HepG2 (cell line): ENCODE results near the gene PARP3. TPM values are rescaled to one million over a fixed set of nuclear protein-coding genes. Genes with fewer than 3 reads are reported as not detected.

Experiments
- ATAC-seq: fragments of 200-7000 bp; cut with Tn5 transposase; 3 replicates; pipeline ENCODE4 v1.9.1; 2020; ENCODE audit warnings: mild to moderate bottlenecking, moderate library complexity
- BruUV-seq: library from RNA; stranded (reverse); fragments of 400-500 nt; replicated peaks from 2 replicates; lab custom pipeline; 2021; lab: Mats Ljungman, UMichigan
- CTCF ChIA-PET: fragments of 300-600 bp; formaldehyde crosslinking; extraction: SDS; loops from one replicate; lab custom pipeline; 2021; ENCODE audit warnings: low total read pairs, inconsistent platforms, low intra/inter-chr PET ratio; lab: Yijun Ruan, JAX
- POLR2A ChIA-PET: fragments of 350-600 bp; sonication (Branson Sonifier 250); formaldehyde crosslinking; loops from one replicate; lab custom pipeline; 2020; ENCODE audit warnings: antibody characterized with exemption, inconsistent platforms; lab: Yijun Ruan, JAX
- DNase-seq: peaks from one replicate; pipeline ENCODE4 v3.0.0-alpha.2; 2015; ENCODE audit warnings: low spot score
- FAIRE-seq: peaks from 3 replicates; lab custom pipeline; 2011; peaks lifted over from hg19 to GRCh38; lab: Jason Lieb, UNC
- H2AFZ ChIP-seq: one replicate; pipeline ENCODE4 v1.6.1; 2011; ENCODE audit warnings: low read length, inconsistent platforms
- H3K27ac ChIP-seq: fragments of 300-600 bp; 3 replicates; pipeline ENCODE4 v1.8.0; 2011; ENCODE audit warnings: mixed run types, mild to moderate bottlenecking, mixed read lengths, low read length, inconsistent platforms; ENCODE audit not compliant: insufficient read depth; ENCODE audit errors: extremely low read length
- H3K27me3 ChIP-seq, 2 experiments: fragments of 200-600 bp in 1 of 2; 2 replicates in 1 of 2; 3 replicates in 1 of 2; pipeline versions ENCODE4 v1.6.0 to v1.8.0; 2011; ENCODE audit warnings: low read length in 2 of 2, mild to moderate bottlenecking in 2 of 2, moderate library complexity in 2 of 2, inconsistent platforms in 1 of 2; ENCODE audit not compliant: insufficient read depth in 2 of 2, control insufficient read depth in 1 of 2
- H3K36me3 ChIP-seq, 2 experiments: fragments of 200-600 bp in 1 of 2; replicated peaks in 1 of 2; 2 replicates in 1 of 2; 3 replicates in 1 of 2; pipeline versions ENCODE4 v1.5.1 to v1.8.0; 2011; ENCODE audit warnings: low read length in 2 of 2, inconsistent platforms in 1 of 2; ENCODE audit not compliant: insufficient read depth in 2 of 2, control insufficient read depth in 1 of 2
- H3K4me1 ChIP-seq: 2 replicates; pipeline ENCODE4 v1.5.1; 2012; ENCODE audit warnings: low read length, inconsistent platforms; ENCODE audit not compliant: insufficient read depth
- H3K4me2 ChIP-seq: 2 replicates; pipeline ENCODE4 v1.6.0; 2011; ENCODE audit warnings: low read depth, low read length, inconsistent platforms
- H3K4me3 ChIP-seq, 3 experiments: fragments of 200-600 bp in 1 of 3; sonication (generic), shearing (Covaris generic) in 1 of 3; replicated peaks in 1 of 3; 2 replicates each; pipeline ENCODE4 v1.5.1; 2011 to 2016; ENCODE audit warnings: low read length in 3 of 3, inconsistent platforms in 2 of 3, low read depth in 2 of 3, mild to moderate bottlenecking in 2 of 3, control low read depth in 1 of 3, mixed read lengths in 1 of 3; ENCODE audit not compliant: insufficient read depth in 1 of 3
- H3K79me2 ChIP-seq: one replicate; pipeline ENCODE4 v1.6.1; 2011; ENCODE audit warnings: low read length, inconsistent platforms; ENCODE audit not compliant: insufficient read depth
- H3K9ac ChIP-seq: 2 replicates; pipeline ENCODE4 v1.6.0; 2011; ENCODE audit warnings: mild to moderate bottlenecking, low read depth, low read length, inconsistent platforms; ENCODE audit not compliant: insufficient read depth
- H3K9me3 ChIP-seq: 2 replicates; pipeline ENCODE4 v1.5.1; 2012; ENCODE audit warnings: mild to moderate bottlenecking, low read length
- H4K20me1 ChIP-seq: 2 replicates; pipeline ENCODE4 v1.6.0; 2011; ENCODE audit warnings: inconsistent platforms, mild to moderate bottlenecking, low read length, moderate library complexity; ENCODE audit not compliant: insufficient read depth
- AGO2 ChIP-seq: fragments of 200-400 bp; formaldehyde crosslinking; optimal IDR thresholded peaks from 2 replicates; pipeline ENCODE3; 2017; ENCODE audit warnings: mild to moderate bottlenecking, low read depth, low read length, moderate library complexity
- CREM ChIP-seq, 2 experiments: sonication (generic) in 1 of 2; formaldehyde crosslinking in 1 of 2; IDR thresholded peaks; 2 replicates each; pipeline versions ENCODE4 v1.4.0 to v1.6.1; 2016 to 2020; ENCODE audit warnings: antibody characterized with exemption in 1 of 2, mild to moderate bottlenecking in 1 of 2, missing genetic modification reagents in 1 of 2
- FOXA3 ChIP-seq: IDR thresholded peaks from 2 replicates; pipeline ENCODE4 v1.6.1; 2016; ENCODE audit warnings: missing genetic modification reagents, missing compliant biosample characterization
- GLMP ChIP-seq: sonication (generic); formaldehyde crosslinking; IDR thresholded peaks from 2 replicates; pipeline ENCODE4 v1.9.0; 2021; ENCODE audit warnings: missing genetic modification reagents, mild to moderate bottlenecking, borderline replicate concordance
- HOXA3 ChIP-seq: sonication (generic); formaldehyde crosslinking; IDR thresholded peaks from 2 replicates; pipeline ENCODE4 v1.5.0; 2020; ENCODE audit warnings: missing genetic modification reagents
- POLR2G ChIP-seq: fragments of 200-400 bp; formaldehyde crosslinking; IDR thresholded peaks from 2 replicates; pipeline ENCODE4 v1.6.1; 2018; ENCODE audit warnings: mild to moderate bottlenecking, low read depth, low read length, moderate library complexity
- SALL1 ChIP-seq: sonication (generic); formaldehyde crosslinking; IDR thresholded peaks from 2 replicates; pipeline ENCODE4 v1.8.0; 2022; ENCODE audit warnings: mild to moderate bottlenecking, missing genetic modification reagents
- SPEN ChIP-seq: sonication (generic); formaldehyde crosslinking; IDR thresholded peaks from 2 replicates; pipeline ENCODE4 v1.5.1; 2020; ENCODE audit warnings: low read depth, mild to moderate bottlenecking, missing genetic modification reagents
- TBL1XR1 ChIP-seq: fragments of 150-350 bp; IDR thresholded peaks from 2 replicates; pipeline ENCODE4 v1.6.1; 2014; ENCODE audit warnings: borderline replicate concordance, low read length; ENCODE audit not compliant: partially characterized antibody
- TRAFD1 ChIP-seq: sonication (generic); formaldehyde crosslinking; IDR thresholded peaks from 2 replicates; pipeline ENCODE4 v1.5.1; 2020; ENCODE audit warnings: missing genetic modification reagents, mild to moderate bottlenecking, borderline replicate concordance
- ZFP36L2 ChIP-seq: sonication (generic); formaldehyde crosslinking; IDR thresholded peaks from 2 replicates; pipeline ENCODE4 v1.4.0; 2020; ENCODE audit warnings: missing genetic modification reagents
- ZNF230 ChIP-seq: sonication (generic); formaldehyde crosslinking; IDR thresholded peaks from 2 replicates; pipeline ENCODE4 v1.4.0; 2020; ENCODE audit warnings: mild to moderate bottlenecking, missing genetic modification reagents
- ZNF263 ChIP-seq: sonication (generic); formaldehyde crosslinking; IDR thresholded peaks from 2 replicates; pipeline ENCODE4 v1.4.0; 2020; ENCODE audit warnings: missing genetic modification reagents
- ZNF343 ChIP-seq: sonication (generic); formaldehyde crosslinking; IDR thresholded peaks from 2 replicates; pipeline ENCODE4 v1.4.0; 2020; ENCODE audit warnings: mild to moderate bottlenecking, missing genetic modification reagents
- ZNF547 ChIP-seq: sonication (generic); formaldehyde crosslinking; IDR thresholded peaks from 2 replicates; pipeline ENCODE4 v1.5.1; 2020; ENCODE audit warnings: mild to moderate bottlenecking, missing genetic modification reagents
- ZNF687 ChIP-seq: sonication (generic); formaldehyde crosslinking; IDR thresholded peaks from 2 replicates; pipeline ENCODE4 v1.5.1; 2020; ENCODE audit warnings: mild to moderate bottlenecking, missing genetic modification reagents, moderate library complexity
- ZNF781 ChIP-seq: sonication (generic); formaldehyde crosslinking; IDR thresholded peaks from 2 replicates; pipeline ENCODE4 v1.5.1; 2020; ENCODE audit warnings: borderline replicate concordance, mild to moderate bottlenecking, missing genetic modification reagents; ENCODE audit errors: not compliant biosample characterization
- ZNF850 ChIP-seq: sonication (generic); formaldehyde crosslinking; conservative IDR thresholded peaks from 2 replicates; pipeline ENCODE4 v1.9.0; 2021; ENCODE audit warnings: mild to moderate bottlenecking, missing genetic modification reagents
- ZSCAN21 ChIP-seq: sonication (generic); formaldehyde crosslinking; IDR thresholded peaks from 2 replicates; pipeline ENCODE4 v1.8.0; 2022; ENCODE audit warnings: mild to moderate bottlenecking, missing genetic modification reagents, moderate library complexity, borderline replicate concordance
- WGBS: methylation state at CpG from one replicate; pipeline ENCODE4 v1.1.6; 2017; ENCODE audit warnings: low lambda C conversion rate; 5-methylcytosine and 5-hydroxymethylcytosine counted together
- in situ Hi-C: cut with HindIII; loops from 2 replicates; pipeline ENCODE4 v1.10.0; 2017; ENCODE audit warnings: low pct_unique_long_range_greater_than_20kb; ENCODE audit not compliant: extremely low pct_ligation_motif_present
- intact Hi-C: fragments of 100-400 bp; cut with micrococcal nuclease; formaldehyde crosslinking; loops from one replicate; pipeline ENCODE4 v1.10.0; 2022; ENCODE audit not compliant: unreplicated experiment
- polyA plus RNA-seq, 8 experiments: library from polyadenylated mRNA; depleted of rRNA in 3 of 8; stranded (reverse) in 7 of 8; unstranded in 1 of 8; fragments of >200 nt; fragmentation: Illumina TruSeq in 4 of 8; extraction: Trizol in 4 of 8; gene quantifications; 2 replicates each; pipeline versions ENCODE4 v1.2.1 to v1.2.3, GENCODE V29; 2011 to 2016; ENCODE audit warnings: low read depth in 4 of 8, missing spikeins in 1 of 8, mixed read lengths in 1 of 8; ENCODE audit not compliant: insufficient read depth in 1 of 8
- total RNA-seq, 5 experiments: library from RNA; depleted of rRNA; stranded (reverse); fragments of >200 nt; fragmentation: Illumina TruSeq; extraction: Trizol; gene quantifications; 2 replicates each; pipeline ENCODE4 v1.2.3, GENCODE V29; 2016; ENCODE audit warnings: low read depth in 1 of 5

Gene PARP3
- total and polyA plus RNA-seq, 2 of the 13 experiments (the other 11 are each of a cell fraction or from before 2014, with no cell fraction given) = 11.2 to 21.5 TPM

DNA sequence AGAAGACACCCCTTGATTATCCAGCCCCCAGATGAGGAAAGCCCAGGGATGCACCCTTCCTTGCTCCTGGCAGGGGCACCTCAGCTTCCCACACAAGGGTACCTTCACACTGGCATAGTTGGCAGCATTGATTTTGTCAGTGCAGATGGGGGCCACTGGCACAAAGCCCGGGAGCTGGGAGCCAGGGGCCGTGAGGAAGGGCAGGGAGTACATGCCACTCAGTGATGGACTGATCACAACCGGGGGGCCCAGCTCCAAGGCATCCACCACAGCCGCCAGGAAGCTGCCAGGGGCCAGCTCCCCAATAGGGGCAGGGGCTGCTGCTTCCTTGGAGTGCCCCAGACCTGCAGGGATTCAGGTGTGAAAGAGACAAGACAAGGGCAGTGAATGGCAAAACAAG lies 27.7 kb downstream of the PARP3 start:
- CTCF ChIA-PET = no interaction called here
- H3K9me3 ChIP-seq = no peaks in the 10 kb centered on the region
- intact Hi-C loops = no loop called here
- TF ChIP-seq GLMP (CRISPR knock-in tag) (no peak), ZNF343 (CRISPR knock-in tag) (no peak), ZSCAN21 (CRISPR knock-in tag) (no peak), ZNF687 (0 out of 2 replicates have a peak, but pooled peaks have one; percentile 1), ZNF230 (CRISPR knock-in tag) (no peak), SALL1 (CRISPR knock-in tag) (no peak), FOXA3 (CRISPR knock-in tag) (no peak), ZNF850 (CRISPR knock-in tag) (no peak), TBL1XR1 (no peak), CREM (IDR thresholded peaks at IDR 0.05) (no peak), CREM (CRISPR knock-in tag; IDR thresholded peaks at IDR 0.05) (no peak), ZNF547 (CRISPR knock-in tag) (no peak), SPEN (CRISPR knock-in tag) (no peak), ZFP36L2 (CRISPR knock-in tag) (no peak), ZNF781 (CRISPR knock-in tag) (no peak), TRAFD1 (CRISPR knock-in tag) (no peak), AGO2 (peak; percentile 38), ZNF263 (no peak), POLR2G (0 out of 2 replicates have a peak, but pooled peaks have one; percentile 0), HOXA3 (CRISPR knock-in tag) (no peak)

More for the DNA sequence above, 27.7 kb downstream of the PARP3 start:
- H3K27ac ChIP-seq = no peak overlapping the region
- no peak for FAIRE-seq
- H3K4me1 ChIP-seq = peaks cover 81% of the 10 kb centered on the region
- POLR2A ChIA-PET = interaction anchor here (1.2 to 6.8 kb wide), 3 partner anchors 13 to 470 kb away, joined by 3 to 80 read pairs (median 59); partner anchors contain the start of genes ACY1, DCAF1, PARP3 and RRP9
- no peak overlapping the region for H2AFZ ChIP-seq
- H3K9ac ChIP-seq = no peak overlapping the region
- peaks cover 2 to 5% of the 10 kb centered on the region in 2 experiments; a peak in 2 of 5 replicates for H3K36me3 ChIP-seq
- WGBS = 94% methylated on average over 3 of the region's 4 CpGs
- BruUV-seq = no TSS peak
- ATAC-seq = no peak
- DNase-seq = no peak
- no peaks in the 10 kb centered on the region for H4K20me1 ChIP-seq
- H3K4me2 ChIP-seq = no peak overlapping the region
- H3K27me3 ChIP-seq = no peaks in the 10 kb centered on the region; a peak in 1 of 5 replicates
- peaks cover 14% of the 10 kb centered on the region for H3K79me2 ChIP-seq
- in situ Hi-C loops = no loop called here
- H3K4me3 ChIP-seq = no peak overlapping the region
